Lung microvascular endothelial cell (primary cell): ENCODE data around the gene GANC. TPM values are rescaled to one million over a fixed set of nuclear protein-coding genes. Genes with fewer than 3 reads are reported as not detected.
A peak's percentile ranks its signal among the peaks of the same experiment; 100 is the strongest.

Experiments
- DNase-seq, 2 donors: peaks; one replicate each; pipeline versions ENCODE4 v3.0.0 to v3.0.0-alpha.2; 2010; ENCODE audit warnings: low read depth in 2 of 2
- total RNA-seq: library from RNA; depleted of rRNA; stranded (reverse); fragments of >200 nt; gene quantifications from 2 replicates; pipeline ENCODE4 v1.2.1, GENCODE V29; 2014

GANC gene
- total RNA-seq, 1 donor from 2014 or later: 7.3 TPM

DNA sequence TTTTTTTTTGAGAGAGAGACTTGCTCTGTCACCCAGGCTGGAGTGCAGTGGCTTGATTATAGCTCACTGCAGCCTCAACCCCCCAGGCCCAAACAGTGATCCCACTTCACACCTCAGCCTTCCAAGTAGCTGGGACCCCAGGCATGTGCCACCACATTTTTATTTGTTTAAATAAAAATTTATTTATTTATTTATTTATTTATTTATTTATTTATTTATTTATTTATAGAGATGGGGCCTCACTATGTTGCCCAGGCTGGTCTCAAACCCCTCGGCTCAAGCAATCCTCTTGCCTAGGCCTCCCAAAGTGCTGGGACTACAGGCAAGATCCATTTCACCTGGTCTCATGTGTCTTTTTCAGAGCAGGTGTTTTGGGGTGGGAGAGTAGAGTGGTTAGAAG, 101.8 kb downstream of the GANC start:
- DNase-seq: no peak

DNA sequence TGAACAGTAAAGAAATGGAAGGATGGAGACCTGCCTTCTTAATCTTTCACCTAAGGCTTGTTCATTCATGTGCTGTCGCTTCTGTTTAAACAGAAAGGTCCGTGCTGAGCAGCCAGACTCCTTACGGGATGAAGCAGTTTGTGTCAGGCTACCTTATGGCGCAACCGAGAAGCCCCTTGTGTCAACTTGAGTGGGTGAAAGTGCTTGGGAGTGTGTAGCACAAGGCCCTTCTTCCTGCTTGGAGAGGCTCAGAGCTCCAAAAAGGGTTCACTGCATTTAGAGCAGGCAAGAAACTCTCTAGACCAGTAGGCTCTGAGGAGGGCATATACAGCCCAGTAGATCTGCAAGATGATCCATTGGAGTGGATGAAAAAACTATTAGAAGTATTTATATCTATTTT, 102.3 kb downstream of the GANC start:
- no peak for DNase-seq

- DNase-seq: no peak
Measured at GRCh38 chr15:42375941-42376340, 102.9 kb downstream of the GANC start.

DNA sequence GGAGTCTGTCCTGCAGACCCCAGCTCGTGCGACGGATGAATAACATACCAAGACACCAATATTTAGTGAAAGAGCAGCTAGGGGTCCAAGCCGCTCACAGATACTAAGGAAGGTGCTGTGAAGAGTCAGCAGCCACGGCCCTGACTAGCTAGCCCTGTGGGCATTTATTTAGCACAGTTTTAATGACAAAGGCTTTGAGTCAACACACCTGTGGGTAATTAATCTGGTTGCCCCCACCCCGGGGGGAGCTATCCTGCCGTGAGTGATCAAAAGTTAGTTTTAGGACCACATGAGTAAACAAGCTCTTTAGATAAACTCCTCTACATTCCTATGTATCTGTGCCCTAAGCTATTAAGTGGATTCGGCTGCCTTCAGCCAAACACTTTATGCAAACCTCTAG, 105.0 kb downstream of the GANC start:
- DNase-seq: no peak

DNA sequence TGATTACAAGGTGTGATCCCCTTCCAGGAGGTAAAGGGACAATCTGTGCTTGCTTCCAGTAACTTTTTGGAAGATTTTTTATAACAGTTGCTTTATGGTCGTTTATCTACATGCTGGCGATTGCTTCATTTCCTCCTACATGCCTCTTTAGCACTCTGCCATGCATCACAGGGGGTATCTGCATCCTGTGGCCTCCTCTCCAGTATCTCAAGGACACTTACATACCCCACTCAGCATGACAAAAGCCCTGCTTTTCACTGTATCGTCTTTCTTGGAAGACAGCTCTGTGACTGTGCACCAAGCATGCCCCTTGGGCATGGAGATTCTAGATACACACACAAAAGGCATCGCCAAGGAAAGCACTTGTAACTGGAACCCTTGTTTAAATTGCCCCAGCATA, 111.6 kb downstream of the GANC start:
- DNase-seq: no peak

- peak; percentile 61 to 64 for DNase-seq
Measured at GRCh38 chr15:42385206-42385979, 112.4 kb downstream of the GANC start.

DNA sequence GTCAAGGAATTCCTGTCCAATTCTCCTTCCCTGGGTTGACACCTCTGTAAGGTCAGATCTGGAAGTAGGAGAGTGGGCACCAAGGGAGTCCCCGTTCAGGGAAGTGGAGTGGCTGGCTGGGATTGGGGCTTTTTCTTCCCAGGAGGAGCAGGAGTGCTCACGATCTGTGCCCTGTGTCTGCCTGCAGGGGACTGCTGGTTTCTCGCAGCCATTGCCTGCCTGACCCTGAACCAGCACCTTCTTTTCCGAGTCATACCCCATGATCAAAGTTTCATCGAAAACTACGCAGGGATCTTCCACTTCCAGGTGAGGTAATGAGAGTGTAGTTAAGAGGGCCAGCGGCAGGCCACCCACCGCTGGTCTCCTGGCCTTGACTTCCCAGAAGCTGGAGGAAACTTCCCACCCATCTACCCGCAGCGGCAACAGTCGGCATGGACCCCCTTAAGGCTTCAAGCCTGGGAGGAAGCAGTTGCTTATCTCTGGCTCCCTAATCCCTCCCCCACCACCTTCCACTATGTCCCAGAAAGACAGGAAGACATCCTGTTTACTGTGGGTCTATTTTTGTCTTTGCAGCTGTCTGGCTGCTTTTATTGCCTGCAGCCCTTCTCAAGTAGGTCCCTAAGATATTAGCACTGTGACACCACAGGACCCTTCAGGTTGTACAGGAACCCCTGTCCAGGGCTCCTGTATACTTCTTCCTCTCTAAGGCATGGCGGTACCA, 113.1 kb downstream of the GANC start:
- DNase-seq: peak in 1 of 2 donors; percentile 48

GRCh38 chr15:42387603-42388002, 114.6 kb downstream of the GANC start:
- no peak for DNase-seq

- DNase-seq: no peak
Measured at GRCh38 chr15:42392309-42393024, 119.5 kb downstream of the GANC start.

DNA sequence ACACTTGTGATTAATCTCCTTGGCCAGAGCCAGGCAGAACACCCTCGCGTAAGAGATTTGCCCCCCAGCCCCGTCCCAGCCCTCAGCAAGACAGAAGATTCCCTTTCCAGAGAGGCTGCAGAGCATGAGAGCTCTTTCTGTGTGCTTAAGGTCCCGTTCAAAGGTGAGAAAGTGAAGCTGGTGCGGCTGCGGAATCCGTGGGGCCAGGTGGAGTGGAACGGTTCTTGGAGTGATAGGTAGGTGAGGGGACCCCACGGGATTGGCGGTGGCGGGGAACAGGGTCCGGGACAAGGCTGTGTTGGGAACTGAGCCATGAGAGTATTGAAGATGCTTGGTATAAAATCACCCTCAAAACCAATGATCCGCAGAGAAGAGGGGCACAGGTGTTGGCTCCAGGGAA, 121.1 kb downstream of the GANC start:
- DNase-seq: no peak

DNA sequence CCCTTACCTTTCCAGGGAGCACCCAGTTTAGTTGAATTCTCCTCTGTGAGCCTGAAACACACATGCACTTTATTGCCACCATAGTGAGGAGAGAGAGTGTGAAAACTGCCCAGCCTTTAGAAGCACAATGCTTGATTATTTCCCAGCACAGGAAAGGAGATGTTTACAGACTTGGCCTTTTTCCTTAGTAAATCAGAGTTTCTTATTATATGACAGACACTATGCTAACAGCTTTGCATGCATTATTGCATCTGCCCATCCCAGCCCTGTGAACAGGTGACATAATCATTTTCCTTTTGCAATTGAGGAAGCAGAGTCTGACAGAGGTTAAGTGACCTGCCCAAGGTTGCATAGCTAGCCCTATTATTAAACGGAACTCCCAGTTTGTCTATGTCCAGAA, 122.8 kb downstream of the GANC start:
- DNase-seq: no peak

GRCh38 chr15:42401544-42402454, 128.8 kb downstream of the GANC start:
- DNase-seq: peak in 1 of 2 donors; percentile 35

- DNase-seq: peak in 1 of 2 donors; percentile 14
Measured at GRCh38 chr15:42402455-42403205, 129.6 kb downstream of the GANC start.

- DNase-seq: no peak
Measured at GRCh38 chr15:42403389-42403788, 130.4 kb downstream of the GANC start.

GRCh38 chr15:42404461-42405235, 131.6 kb downstream of the GANC start:
- DNase-seq: no peak

GRCh38 chr15:42405863-42406482, 133.0 kb downstream of the GANC start:
- DNase-seq: peak in 1 of 2 donors; percentile 8
